HG03521 (cell line): Measurements from ENCODE around the gene KLRG1.

Experiments
- ATAC-seq: cut with Tn5 transposase; IDR thresholded peaks from one replicate; pipeline ENCODE4 v1.9.1; 2021; ENCODE audit warnings: mild to moderate bottlenecking, moderate library complexity; ENCODE audit not compliant: unreplicated experiment

The KLRG1 gene

DNA sequence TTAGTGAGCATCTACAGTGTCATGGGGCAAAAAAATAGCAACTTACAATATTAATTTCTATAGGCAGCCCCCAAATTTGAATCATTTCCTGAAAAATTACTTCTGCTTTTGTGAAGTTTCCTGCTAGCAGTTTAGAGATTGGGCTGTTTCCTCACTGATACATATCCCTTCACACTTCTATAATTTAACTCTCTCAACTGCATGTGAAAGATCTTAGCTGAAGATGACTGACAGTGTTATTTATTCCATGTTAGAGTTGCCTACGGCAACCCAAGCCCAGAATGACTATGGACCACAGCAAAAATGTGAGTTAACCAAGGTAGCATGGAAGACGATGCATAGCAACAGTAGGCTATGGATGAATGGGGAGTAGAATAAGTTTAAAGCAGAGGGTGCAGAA is at the start of gene KLRG1:
TSS of gene KLRG1 (plus strand) at position 134 of the 400 bp plus-strand sequence. CDS start at position 224, 90 bp downstream.
- ATAC-seq = no peak

DNA sequence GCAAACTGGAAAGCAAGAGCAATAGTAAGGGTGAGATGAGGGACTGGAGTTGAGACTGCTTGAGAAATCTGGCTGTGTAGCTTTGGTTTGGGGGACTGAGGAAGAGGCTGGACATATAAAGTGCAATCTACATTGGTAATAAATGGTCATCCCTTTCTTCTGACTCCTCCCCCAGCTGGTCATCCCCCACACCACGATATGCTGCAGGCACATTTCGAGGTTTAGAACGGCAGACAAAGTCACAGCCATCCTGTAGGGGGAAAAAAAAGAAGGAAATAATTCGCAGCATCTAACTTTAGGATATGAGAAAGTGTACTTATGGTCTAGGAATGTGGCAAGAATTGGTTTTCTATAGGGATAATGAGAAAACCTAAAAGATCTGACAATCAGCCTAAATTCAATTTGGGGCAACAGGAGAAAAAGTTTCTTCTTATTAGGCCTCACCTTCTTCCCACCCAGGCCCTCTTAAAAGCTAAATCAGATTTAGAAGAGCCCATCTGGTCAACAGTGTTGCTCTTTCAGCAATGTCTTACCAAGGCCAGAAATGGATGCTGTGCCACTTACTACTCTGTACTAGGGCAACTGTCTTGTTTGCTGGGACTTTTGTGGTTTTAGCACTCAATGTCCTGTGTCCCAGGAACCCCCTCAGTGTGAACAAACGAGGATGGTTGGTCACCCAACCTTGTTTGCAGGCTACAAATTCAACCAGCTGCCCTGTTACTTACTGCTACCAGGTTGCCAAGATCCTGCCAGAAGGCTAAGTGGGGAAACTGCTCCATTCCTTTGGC is 47.5 kb upstream of the KLRG1 start:
- ATAC-seq = no peak

DNA sequence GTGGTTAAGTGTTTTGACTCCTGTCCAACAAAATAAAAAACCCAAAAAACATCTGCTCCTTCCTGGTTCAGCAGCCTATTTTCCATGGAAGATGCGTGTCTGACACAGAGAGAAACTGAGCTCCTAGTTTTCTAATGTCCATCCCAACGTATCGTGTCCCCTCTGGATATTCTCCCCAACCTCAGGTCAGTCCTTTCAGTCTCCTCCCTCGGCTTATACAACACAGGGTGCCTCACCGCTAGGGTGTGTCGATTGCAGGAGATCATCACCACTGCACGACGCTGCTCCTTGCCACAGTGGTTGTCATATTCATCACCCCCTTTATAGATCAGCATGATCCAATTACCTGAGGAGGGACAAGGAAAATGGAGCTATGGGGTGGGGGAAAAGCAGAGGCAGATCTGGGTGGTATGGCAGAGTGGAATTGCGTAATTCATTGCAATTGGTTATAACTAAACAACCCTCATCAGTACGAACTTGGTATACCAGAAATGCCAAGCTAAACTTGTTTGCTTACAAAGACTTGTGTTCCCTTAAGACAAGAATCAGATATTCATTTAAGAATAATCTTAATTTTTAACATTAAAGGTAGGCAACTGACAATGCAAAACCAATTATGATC is 45.7 kb upstream of the KLRG1 start:
- ATAC-seq = no peak

DNA sequence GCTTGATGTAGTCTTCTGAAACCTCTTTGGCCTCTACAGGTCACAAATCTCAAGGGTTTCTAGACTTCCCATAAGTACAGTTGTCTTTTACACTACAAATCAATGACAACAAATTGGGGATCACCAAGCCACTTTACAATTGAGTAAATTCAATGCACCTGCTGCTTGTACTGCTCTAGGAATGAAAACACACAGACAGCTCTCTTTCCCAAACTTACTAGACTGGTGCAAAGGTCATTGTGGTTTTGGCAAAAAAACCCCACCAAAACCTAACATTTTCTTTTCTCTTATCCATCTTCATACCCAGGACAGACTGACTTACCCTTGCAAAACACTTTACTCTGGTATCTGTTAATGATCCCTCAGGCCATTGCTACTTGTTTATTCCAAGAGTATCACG is 42.6 kb upstream of the KLRG1 start:
- no peak for ATAC-seq

GRCh38 chr12:8947737-8948136 is 41.6 kb upstream of the KLRG1 start:
- ATAC-seq = no peak

DNA sequence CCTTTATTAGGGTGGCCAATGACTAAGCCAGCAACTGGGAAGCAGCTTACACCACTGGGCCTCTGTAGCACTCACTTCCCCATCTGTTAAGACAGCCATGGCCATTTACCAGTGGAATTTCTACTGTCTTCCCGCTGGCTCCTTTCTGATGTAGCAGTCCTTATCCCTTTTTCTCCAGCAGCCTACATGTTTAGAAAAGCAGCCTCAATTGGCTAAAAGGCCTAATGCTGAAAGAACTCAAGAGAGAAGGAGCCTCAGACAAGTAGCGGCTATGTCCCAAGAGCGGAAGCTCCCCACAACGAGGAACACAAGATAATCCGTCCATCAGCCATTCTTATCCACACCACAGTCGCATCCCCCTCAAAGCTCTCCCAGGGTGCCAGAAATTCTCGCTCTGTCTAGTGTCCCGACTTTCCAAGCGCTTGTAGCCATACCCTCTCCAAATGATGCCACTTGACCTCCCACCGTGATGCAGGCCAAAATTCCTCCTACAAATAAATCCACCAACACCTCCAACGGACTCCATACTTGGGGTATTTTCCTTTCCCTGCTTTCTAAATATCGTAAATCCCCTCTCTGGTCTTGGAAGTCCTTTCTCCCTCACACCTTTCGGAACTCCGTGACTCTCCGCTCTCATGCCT is 40.5 kb upstream of the KLRG1 start:
- no peak for ATAC-seq

DNA sequence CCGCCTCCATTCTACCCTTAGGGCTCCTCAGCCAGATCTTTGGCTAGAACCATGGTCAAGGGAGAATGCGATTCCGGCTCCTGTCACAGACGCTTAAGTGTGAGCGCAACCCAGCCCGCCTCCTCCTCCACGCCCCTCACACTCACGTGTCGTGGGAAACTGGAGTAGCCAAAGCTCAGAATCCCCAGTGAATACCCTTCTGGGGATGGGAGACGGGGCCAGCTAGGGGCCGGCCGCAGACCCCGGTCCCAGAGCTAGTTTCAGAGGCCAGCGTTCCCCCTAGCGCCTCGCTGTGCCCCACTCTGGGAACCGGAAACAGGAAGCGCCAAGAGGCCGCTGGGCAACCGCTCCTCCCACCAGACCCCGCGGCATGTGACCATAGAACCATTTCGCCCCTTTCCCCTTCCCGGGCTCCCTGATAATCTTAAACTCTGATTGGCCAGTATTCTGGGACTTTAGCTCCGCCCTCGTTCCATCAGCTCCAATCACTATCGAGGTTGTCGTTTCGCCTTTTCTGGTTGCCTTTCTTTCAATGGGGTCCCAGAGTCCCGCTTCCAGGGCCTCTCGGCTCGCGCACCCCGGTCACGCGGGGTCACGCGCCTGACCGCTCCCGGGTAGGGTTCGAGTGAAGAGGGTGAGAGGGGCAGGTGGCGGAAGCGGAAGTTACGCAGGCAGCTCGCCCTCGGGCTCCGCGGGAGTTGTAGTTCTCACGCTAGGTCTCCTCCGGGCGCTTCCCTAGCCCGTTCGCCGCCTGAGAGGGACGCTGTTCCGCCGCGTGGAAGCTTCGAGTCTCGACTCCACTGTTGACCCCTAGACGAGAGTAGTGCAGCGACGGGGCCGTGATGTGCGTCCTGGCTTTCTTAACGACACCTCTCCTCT is 39.8 kb upstream of the KLRG1 start, which contains the start of gene M6PR:
TSS of gene M6PR (minus strand) at position 304 of the 879 bp plus-strand sequence. CDS start 3,241 bp downstream, outside the sequence.
- peak; percentile 83 for ATAC-seq

GRCh38 chr12:8950221-8950527 is 39.2 kb upstream of the KLRG1 start:
- ATAC-seq = no peak

- no peak for ATAC-seq
These were observed 38.5 kb upstream of the KLRG1 start for GRCh38 chr12:8950702-8951478.

DNA sequence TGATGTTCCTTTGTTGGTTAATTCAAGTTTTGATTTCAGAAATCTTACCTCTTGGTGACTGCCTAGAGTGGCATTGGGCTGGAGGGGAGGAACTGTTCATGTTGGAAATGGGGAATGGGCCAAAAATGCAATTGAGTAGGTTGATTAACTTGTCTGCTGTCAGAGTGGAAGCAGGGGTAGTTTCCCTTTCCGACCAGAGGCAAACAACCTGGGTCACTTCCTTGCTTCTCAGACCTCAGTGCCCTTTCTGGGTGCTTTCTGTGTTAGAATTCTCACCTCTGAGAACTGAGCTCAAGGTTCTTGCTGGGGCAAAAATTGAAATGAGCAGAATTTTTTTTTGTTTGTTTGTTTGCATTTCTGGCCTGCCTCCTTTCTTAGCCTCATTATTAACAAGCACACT is 37.6 kb upstream of the KLRG1 start:
- ATAC-seq = no peak

DNA sequence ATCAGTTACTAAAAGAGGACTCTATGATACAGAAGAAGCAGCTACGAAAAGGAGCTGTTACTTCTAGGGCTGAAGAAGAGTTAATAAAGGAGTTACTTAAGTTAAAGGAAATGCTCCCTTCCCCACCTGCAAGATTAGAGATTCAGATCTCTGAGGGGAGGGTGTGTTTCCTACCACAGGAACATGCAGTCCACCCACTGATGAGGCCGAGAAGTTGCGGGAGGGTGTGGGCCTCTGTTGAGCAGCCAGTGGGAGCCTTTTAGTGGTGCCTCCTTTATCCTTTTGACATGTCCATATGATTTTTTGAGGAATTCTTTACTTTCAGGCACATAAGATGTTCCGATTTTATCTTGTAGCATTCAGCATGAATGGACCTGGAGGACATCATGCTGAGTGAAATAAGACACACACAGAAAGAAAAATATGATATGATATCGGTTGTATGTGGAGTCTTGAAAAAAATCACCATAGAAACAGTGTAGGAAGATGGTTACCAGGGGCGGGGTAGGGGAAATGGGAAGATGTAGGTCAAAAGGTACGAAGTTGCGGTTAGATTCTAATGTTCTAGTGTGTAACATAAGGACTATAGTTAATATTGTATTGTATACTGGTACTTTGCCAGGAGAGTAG is 35.5 kb upstream of the KLRG1 start:
- no peak for ATAC-seq

DNA sequence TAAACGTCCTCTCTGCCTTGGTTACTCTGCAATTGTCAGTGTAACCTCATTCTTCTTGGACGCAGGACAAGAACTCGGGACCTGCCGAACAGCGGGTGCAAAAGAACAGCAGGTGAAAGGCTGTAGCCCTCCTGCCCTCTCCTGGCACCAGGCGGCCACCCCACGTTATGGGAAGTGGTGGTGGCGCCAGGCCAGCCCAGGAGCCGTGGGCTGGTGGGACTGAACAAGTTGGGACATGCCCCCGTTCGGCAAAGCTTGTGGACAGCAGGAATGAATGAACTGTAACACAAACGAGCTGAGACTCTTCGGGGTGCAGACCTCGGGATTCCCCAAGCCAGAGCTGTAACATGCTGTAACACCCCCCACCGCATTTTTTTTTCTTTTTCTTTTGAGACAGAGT is 33.3 kb upstream of the KLRG1 start:
- no peak for ATAC-seq

DNA sequence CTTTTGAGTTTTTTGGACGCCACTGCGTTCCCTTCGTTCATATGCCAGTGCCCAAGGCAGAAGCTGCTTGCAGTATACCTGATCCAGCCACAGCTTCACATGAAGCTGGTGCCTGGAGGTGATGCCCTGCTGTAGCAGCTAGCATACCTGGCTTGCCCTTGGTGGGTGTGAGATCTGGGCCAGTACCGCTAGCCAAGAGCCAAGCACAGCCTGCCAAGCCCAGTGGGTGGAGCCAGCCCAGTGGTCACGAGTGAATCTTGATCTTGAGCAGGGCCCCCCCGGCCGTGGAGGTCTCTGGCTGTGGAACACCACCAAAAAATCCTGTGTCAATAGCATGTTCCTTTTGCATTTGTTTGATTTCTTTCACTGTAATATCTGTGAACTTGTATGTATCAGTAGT is 32.6 kb upstream of the KLRG1 start:
- no peak for ATAC-seq

GRCh38 chr12:8957561-8957960 is 31.8 kb upstream of the KLRG1 start:
- ATAC-seq = no peak

DNA sequence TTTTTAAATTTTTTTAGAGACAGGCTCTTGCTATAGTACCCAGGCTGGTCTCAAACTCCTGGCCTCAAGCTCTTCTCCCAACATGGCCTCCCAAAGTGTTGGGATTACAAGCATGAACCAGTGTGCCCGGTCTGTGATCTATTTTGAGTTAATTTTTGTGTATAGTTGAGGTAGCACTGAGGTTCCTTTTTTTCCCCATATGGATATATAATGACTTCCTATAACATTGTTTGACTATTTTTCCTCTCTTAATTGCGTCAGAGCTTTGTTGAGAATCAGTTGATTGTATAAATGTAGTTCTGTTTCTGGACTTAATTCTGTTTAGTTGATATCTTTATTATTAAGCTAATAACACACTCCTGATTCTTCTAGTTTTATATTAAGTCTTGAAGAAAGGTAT is 31.3 kb upstream of the KLRG1 start:
- no peak for ATAC-seq

DNA sequence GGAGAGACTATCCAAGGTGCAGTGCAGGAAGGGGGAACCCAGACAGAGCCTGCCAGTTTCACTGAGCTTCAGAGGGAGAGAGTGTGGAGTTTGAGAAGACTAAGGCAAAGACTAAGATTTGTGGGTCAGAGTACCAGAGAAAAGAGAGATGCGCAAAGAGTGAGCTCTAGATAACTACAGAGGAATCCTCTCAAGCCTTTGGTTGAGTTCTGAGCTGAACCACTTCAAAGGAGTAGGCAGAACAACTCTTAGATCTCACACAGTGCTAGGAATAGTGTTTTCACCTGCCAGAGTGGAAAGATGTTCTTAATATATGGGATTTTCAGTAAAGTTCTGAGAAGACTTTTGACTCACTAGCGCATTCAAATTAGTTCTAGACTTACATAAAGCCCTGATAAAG is 29.2 kb upstream of the KLRG1 start:
- no peak for ATAC-seq

DNA sequence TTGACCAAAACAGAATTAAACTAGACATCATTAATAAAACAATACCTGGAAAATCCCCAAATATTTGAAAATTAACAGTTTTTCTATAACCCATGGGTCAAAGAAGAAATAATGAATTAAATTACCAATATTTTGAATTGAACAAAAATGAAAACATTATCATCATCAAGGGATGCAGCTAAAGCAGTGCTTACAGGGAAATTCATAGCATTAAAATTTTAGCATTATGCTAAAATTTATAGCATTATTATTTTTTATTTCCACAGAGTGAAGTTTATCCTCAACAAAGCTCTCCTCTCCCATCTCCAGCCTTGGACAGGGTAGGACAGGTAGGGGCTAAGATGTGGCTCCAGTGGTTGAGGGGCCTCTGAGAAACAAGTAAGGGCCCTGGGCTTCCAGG is 20.6 kb upstream of the KLRG1 start:
- ATAC-seq = no peak

DNA sequence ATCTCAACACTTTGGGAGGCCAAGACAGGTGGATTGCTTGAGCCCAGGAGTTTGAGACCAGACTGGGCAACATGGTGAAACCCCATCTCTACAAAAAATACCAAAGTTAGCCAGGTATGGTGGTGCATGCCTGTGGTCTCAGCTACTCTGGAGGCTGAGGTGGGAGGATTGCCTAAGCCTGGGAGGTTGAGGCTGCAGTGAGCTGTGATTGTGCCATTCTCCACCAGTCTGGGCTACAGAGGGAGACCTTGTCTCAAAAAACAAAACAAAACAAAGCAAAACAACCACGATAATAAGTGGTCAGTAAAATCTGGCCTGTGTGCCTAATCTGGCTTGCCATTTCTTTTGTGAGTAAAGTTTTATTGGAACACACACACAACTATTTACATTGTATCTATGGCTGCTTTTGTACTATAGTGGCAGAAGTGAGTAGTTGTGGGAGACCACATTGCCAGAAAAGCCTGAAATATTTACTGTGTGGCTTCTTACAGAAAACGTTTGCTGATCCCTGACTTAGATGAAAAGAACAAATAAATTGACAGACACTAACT is 19.4 kb upstream of the KLRG1 start:
- no peak for ATAC-seq

DNA sequence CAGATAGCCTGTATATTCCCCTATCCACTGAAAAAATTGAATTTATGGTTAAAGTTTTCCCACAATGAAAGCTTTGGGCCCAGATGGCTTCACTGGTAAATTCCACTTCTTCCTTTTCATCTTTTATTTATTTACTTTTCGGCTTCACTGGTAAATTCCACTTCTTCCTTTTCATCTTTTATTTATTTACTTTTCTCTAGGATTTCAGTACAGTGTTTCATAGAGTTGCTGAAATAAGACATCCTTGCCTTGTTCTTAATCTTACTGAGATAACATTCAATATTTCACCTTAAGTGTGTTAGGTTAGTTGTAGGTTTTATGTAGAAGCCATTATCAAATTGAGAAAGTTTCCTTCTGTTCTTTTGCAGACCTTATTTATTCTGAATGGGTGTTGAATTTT is 18.9 kb upstream of the KLRG1 start:
- ATAC-seq = no peak

- ATAC-seq = no peak
These were observed 9.2 kb upstream of the KLRG1 start for GRCh38 chr12:8980137-8980536.
